Choroid plexus epithelial cell (primary cell): ENCODE data around the gene NMNAT2.
"Not testable (repeated sequence)": the region's sequence is repeated elsewhere in the genome, so short reads cannot be mapped to it uniquely, and the experiment has no call there.

ENCODE experiments used
- DNase-seq: peaks from one replicate; pipeline ENCODE4 v3.0.0-alpha.2; 2010; ENCODE audit warnings: low read depth
- H3K4me3 ChIP-seq: 2 replicates; pipeline ENCODE4 v1.5.1; 2011; ENCODE audit warnings: low read depth, mild to moderate bottlenecking, control low read depth, low read length, moderate library complexity
- TF ChIP-seq, protein P1 (sequence below): conservative IDR thresholded peaks from 2 replicates; pipeline ENCODE4 v1.5.1; 2011; ENCODE audit warnings: low read depth, mild to moderate bottlenecking, control low read depth, inconsistent platforms, low read length, moderate library complexity

NMNAT2 gene

GRCh38 chr1:183242556-183242955 lies 175.6 kb downstream of the NMNAT2 start:
- TF ChIP-seq, protein P1, sequence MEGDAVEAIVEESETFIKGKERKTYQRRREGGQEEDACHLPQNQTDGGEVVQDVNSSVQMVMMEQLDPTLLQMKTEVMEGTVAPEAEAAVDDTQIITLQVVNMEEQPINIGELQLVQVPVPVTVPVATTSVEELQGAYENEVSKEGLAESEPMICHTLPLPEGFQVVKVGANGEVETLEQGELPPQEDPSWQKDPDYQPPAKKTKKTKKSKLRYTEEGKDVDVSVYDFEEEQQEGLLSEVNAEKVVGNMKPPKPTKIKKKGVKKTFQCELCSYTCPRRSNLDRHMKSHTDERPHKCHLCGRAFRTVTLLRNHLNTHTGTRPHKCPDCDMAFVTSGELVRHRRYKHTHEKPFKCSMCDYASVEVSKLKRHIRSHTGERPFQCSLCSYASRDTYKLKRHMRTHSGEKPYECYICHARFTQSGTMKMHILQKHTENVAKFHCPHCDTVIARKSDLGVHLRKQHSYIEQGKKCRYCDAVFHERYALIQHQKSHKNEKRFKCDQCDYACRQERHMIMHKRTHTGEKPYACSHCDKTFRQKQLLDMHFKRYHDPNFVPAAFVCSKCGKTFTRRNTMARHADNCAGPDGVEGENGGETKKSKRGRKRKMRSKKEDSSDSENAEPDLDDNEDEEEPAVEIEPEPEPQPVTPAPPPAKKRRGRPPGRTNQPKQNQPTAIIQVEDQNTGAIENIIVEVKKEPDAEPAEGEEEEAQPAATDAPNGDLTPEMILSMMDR: no peak
- DNase-seq: no peak
- no peak overlapping the region for H3K4me3 ChIP-seq

DNA sequence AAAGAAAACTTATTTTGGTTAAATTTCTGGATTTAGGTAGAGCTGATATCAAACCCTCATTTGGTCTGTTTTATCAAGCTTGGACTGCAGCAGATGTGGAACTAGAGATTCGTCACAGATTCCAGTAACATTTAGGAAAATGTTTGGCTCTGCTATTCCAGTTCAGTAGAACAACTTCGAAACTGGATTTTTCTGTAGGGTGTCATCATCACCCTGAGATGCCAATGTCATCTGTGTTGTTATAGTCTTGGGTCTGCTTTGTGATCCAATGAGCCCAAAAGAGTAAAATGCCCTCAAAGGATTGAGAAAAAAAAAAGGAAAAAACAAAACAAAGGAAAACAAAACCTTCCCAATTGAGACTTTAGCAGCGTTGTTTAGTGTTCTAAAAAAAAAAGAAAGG lies 176.7 kb downstream of the NMNAT2 start:
- DNase-seq: no peak
- TF ChIP-seq, protein P1: no peak
- no peak overlapping the region for H3K4me3 ChIP-seq

DNA sequence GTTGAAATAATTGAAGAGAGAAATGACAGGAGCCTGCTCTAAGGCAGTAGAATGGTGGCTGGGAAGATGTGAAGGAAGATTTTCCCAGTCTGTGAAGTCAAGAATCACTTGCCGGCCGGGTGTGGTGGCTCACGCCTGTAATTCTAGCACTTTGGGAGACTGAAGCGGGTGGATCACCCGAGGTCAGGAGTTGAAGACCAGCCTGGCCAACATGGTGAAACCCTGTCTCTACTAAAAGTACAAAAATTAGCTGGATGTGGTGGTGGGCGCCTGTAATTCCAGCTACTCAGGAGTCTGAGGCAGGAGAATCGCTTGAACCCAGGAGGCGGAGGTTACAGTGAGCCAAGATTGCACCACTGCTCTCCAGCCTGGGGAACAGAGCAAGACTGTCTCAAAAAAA lies 177.3 kb downstream of the NMNAT2 start:
- DNase-seq, H3K4me3 ChIP-seq: not testable (repeated sequence)

DNA sequence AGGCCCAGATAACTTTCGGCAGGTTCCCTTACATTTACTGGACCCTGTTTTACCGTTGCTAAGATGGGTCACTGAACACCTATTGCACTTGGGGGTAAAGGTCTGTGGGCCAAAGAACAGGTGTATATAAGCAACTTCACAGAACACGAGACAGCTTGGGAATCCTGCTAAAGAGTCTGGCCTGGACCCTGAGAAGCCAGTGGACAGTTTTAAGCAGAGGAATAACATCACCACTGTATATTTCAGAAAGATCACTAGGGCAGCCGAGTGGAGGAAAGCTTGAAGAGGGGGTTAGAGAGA lies 177.7 kb downstream of the NMNAT2 start:
- no peak for DNase-seq
- no peak overlapping the region for H3K4me3 ChIP-seq
- TF ChIP-seq, protein P1: no peak

DNA sequence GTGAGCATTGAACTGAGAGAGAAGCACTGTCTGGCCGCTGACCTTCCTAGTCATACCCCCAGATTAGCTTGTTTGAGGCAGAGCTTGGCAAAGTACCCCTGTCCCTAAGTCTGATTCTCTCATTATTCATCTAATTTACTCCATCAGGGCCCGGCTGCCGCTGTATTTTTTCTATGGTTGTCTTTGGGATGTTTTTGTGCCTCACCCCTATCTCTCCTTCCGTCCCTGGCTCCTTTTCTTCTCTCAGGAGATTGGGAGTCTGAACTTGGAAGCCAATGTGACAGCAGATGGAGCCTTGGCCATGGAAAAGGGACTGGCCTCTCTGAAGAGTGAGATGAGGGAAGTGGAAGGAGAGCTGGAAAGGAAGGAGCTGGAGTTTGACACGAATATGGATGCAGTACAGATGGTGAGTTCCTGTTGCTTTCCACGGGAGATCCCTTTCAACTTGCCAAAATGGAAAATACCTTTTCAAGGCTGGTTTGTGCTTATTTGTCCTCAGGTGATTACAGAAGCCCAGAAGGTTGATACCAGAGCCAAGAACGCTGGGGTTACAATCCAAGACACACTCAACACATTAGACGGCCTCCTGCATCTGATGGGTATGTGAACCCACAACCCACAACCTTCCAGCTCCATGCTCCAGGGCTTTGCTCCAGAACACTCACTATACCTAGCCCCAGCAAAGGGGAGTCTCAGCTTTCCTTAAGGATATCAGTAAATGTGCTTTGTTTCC lies 178.2 kb downstream of the NMNAT2 start:
- DNase-seq: no peak
- no peak overlapping the region for H3K4me3 ChIP-seq
- TF ChIP-seq, protein P1: no peak

DNA sequence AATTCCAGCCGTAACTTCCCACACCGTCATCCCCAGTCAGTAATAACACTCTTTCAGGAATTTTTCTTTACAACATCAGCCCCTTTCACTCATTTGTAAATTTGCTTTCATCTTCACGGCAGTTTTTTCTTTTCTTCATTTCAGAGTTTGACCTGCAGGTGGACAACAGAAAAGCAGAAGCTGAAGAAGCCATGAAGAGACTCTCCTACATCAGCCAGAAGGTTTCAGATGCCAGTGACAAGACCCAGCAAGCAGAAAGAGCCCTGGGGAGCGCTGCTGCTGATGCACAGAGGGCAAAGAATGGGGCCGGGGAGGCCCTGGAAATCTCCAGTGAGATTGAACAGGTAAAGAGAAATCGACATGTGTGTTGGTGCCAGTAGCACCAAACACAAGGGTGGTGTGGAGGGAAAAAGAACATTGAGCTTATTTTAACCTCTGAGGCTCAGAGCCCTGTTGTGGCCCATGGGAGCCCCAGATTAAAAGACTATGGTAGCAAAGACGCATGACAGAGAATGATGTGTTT lies 178.9 kb downstream of the NMNAT2 start:
- TF ChIP-seq, protein P1: no peak
- H3K4me3 ChIP-seq: no peak overlapping the region
- no peak for DNase-seq

GRCh38 chr1:183238071-183238470 lies 180.1 kb downstream of the NMNAT2 start:
- peak; percentile 65 for DNase-seq
- TF ChIP-seq, protein P1: no peak
- H3K4me3 ChIP-seq: no peak overlapping the region
